ENCODE results near the gene NAALADL2.
"Not testable (repeated sequence)": the region's sequence is repeated elsewhere in the genome, so short reads cannot be mapped to it uniquely, and the experiment has no call there.

- not testable (repeated sequence) for TF ChIP-seq CTCF, POLR2A (IDR thresholded peaks at IDR 0.05)
Measured at GRCh38 chr3:175087128-175087527, 228.0 kb downstream of the NAALADL2 start.
